GM19372 (cell line): Measurements from ENCODE around the gene ZNF32.

Source experiments
- ATAC-seq: cut with Tn5 transposase; IDR thresholded peaks from one replicate; pipeline ENCODE4 v1.9.1; 2021; ENCODE audit warnings: mild to moderate bottlenecking, low read depth, moderate library complexity; ENCODE audit not compliant: unreplicated experiment

The ZNF32 gene

DNA sequence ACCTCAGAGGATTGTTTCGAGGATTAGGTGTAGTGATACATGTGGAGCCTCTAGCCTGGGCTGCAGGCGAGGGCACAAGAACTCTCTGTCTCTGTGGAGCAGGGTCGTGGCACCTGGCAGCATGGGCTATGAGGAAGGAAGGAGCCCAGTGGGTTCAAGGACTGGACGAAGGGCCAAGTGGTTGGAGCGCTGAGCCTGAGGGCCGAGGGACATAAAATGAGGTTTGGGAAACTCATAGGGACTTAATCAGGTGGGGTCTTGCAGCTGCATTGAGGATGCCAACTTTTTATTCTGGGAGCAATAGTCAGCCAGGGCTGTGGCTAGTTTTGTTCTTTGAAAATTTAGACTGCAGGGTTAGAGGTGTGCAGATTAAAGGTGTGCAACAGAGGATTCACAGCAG is 33.0 kb upstream of the ZNF32 start:
- ATAC-seq: no peak

DNA sequence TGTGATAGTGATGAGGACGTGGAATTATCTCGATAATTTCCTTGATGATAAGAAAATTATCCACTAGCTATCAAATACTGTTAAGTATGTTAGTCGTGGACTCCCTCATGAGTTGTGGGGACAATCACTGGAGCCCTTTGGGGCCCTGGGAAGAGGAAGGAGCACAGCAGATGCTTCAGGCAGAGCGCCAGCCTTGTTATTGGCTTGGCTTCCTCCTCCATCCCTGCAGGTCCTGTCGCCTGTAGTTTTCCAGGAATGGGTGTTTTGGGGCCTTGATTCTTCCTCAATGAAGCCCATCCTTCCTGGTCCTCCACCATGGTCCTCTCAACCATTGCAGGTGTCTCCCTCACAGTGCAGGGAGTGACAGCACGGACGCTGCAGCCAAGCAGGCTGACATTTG is 32.5 kb upstream of the ZNF32 start:
- no peak for ATAC-seq

DNA sequence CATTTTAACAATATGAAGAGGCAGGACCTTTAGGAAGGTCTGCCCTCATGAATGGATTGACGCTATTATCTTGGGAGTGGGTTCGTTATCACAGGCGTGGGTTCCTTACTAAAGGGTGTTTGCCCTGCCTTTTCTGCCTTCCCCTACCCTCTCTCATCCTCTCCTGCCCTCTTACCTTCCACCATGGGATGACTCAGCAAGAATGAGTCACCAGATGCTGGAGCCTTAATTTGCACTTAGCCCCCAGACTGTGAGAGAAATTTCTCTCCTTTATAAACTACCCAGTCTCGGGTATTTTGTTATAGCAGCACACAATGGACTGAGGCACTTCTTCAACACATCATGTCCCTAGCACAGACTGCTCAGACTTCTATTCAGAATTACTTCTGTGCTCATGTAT is 31.4 kb upstream of the ZNF32 start:
- ATAC-seq: no peak

DNA sequence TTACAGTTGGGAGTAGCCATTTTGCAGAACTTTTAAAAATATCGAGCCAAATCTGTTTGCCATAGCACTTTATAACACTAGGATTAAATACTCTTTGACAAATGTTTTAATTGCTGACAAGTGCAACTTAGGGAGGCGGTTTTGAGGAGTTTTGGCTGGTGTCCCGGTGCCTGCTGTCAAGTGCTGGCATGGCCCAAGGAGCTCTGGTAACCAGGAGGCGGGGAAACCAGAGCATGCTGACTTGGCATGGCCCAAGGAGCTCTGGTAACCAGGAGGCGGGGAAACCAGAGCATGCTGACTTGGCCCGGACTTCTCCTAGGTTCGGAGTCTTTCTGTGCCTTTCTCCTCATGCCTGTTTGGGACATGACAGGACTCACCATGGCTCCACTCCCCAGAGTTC is 30.8 kb upstream of the ZNF32 start:
- ATAC-seq: no peak

DNA sequence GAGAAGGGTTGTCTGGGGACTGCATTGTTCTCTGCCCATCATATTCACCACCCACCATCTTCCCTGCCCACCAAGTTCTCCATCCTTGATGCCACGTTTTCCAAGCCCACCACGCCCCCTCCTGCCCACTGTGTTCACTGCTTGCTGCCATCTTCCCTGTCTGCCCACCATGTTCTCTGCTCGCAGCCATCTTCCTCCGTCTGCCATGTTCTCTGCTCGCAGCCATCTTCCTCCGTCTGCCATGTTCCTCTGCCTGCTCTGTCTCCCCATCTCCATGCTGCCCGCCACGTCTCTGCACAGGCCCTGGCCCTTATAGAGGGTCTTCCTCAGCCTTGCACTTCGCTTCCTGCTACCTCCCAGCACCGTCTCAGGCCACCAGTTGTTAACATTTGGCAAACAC is 30.0 kb upstream of the ZNF32 start:
- ATAC-seq: no peak

DNA sequence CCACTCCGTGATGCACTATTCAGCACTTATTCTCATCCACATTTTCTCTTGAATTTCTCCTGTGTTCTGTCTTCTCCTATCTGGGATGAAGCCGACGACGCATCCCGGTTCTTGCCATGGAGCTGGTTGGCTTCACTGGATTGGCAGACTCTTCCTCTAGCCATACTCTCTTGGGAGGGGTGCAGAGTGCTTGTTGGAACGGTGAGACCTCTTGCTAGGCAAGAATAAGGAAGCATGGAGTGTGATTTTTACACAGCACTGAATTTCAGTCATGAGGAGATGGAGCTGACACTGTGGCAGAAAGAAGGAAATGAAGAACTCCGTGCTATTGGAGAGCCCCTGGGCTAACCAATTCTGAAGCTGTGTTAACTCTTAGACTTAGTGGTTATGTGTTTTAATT is 28.2 kb upstream of the ZNF32 start:
- no peak for ATAC-seq

DNA sequence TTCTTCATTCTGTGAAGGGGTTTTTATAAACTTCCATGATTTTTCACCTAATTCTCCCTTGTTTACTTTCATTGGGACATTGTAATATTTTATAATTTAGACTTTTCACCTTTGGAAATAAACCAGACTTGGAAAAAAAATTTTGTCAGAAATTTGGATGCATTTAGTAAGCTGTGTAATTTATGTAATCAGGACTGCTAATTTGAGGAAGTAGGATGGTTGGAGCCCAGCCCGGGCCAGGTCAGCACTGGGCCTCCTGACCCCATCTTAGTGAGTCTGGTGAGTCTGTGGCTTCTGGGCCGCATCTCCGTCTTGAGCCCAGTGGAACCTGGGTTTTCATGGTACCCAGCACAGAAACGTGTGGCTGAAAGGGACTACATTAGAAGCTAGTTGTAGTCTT is 27.6 kb upstream of the ZNF32 start:
- ATAC-seq: no peak

DNA sequence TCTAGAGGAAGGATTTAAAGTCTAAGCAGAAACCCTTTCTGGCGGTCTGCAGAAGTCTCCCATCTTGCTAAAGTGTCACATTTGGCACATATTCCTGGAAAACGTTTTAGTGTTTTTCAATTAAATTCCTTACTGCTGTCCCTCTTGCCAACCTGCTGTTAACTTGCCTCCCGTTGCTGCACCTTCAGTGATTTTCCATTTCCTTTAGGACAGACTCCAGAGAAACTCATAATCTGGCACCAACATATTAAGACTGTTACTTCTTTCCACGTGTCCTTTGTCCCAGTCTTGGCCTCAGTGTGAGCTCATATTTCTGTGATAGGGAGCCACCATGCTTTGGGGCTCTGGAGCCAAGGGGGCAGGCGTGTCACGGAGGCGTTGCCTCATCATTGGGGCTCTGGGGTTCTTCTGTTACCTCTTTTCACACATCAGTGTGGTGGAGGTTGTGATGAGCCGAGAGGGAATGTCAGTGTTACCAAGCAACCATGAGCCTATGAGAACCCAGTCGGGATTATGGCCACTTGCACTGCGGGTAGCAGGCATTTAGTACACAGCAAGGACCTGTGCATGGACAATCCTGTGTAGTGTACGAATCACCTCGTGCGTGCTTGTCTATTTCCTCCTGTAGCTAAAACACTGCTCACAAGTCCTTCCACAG is 26.0 kb upstream of the ZNF32 start:
- ATAC-seq: no peak

DNA sequence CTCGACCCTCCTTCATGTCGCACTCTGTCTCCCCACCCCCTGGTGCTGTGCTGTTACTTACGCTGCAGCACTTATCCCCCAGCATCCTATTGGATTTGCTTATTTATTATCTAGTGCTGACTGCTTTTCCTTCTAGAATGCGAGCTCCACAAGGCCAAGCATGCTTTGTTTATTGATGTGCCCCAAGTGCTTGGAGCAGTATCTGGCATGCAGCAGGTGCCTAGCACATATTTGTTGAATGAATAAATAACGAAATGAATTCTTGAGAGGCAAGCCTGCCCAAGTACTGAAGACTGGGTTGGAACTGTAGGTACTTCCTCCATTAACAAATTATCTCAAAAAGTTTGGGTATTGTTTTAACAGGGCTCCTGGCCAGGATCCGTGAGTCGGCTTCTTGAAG is 24.8 kb upstream of the ZNF32 start:
- no peak for ATAC-seq

DNA sequence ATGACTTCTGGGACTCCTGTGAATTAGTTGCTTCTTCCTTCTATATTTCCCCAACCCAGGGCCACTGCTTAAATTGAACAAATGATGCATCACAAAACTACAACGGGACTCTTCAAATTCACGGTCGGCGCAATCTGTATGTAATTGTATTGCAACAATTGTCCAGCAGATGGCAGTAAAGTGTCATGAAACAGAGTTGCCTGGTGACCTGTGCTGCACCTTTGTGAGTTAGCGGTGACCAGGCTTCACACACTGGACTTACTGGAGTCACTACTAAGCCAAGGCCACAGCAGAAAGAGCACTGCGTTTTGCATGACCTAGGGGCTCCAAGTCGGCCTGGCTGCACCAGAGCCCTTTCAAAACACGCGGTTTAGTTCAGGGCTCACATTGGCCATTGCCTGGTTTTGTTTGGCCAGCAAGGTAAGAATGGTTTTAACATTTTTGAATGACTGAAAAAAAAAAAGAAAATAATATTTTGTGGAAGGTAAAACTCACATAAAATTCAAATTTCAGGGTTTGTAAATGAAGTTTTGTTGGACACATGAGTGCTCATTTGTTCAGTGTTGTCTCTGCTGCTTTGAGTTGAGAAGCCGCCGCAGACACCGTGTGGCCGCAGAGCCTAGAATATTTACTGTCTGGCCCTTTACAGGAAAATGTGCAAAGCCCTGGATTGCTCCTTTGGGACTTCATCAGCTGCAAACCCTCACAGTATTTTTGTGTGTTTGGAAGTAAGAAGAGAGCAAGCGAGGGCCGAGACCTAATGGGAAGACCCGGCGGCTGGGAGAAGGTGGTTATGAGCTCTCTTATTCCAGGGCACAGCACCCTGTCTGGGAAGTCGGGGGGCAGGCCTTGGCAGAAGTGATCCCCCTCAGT is 23.2 kb upstream of the ZNF32 start:
- peak; percentile 74 for ATAC-seq

DNA sequence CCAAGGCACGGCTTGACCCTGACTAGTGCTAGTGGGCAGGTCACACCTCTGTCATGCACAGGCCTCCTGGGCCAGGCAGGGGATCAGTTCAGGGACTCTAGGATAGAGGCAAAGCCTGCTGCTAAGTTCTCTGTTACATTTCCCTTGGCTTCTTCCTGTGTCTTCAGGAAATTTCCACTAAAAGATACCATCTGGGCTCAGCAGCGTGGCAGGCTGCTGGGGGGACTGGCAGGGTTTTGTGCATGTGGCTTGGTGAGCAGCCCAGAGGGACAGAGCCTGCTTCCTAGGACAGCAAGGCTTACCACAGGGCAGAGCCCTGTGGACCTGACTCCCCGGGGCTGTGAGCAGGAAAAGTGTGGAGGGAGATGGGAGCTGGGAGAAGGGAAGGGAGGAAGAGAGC is 20.7 kb upstream of the ZNF32 start:
- no peak for ATAC-seq

DNA sequence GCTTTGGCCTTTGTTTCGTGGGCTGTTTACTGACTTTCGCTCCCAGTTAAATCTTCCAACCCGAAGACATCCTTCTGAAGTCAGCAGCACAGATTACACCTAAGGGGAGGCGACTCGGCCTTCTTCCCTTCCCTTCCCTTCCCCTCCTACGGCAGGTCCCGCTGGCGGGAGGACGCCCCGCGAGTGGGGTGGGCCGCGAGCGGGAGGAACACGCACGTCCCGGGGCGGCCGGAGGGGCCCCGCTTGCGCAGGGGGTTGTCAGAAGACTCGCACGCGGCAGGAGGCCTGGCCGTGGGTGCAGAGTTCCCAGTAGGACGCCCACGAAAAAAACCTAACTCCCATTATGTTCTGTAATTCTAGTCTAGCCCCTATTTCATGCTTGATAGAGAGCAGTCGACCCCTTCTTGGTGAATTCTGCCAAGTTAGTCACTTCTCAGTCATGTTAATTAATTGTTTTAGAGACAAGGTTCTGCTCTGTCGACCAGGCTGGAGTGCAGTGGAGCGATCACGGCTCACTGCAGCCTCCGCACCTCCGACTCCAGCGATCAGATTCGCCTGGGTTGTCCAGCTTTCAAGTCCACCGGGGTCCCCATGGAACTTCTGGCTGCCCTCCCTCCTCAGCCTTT is 19.2 kb upstream of the ZNF32 start:
- ATAC-seq: no peak

DNA sequence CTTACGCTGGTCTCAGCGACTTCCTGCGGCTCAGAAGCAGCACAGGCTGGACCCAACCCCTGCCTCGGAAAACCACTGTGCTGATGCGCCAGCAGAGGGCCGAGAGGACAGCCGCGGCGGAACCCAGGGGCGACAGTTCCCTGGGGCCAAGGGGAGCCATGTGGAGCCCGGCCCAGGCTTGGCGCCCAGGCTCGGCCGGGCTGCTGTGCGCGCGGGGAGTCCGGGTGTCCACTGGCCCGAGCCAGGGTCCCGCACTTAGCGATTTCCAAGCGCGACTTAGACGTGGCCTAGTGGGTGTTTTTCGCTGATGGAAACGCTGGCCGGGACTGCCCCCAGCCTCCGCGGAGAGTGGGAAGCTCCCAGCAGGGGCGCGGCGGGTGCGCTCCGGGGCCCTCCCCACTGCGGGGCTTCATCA is 18.6 kb upstream of the ZNF32 start:
- ATAC-seq: no peak

DNA sequence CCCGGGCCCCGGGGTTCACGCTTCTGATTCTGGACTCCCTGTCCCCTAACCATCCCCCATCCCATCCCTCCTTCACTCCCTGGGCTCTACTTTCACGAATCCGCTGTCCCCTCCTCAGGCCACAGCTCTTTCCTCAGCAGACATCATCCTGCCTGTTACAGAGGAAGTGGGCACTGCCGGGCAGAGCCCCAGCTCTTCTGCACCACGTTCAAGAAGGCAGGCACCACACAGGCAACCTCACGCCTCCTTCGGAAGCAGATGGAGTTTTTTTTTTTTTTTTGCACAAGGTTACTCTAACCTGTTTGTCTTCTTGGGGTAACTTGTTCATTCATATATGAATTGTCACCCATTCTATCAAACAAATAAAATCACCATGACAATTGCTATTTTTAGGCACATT is 17.9 kb upstream of the ZNF32 start:
- no peak for ATAC-seq

DNA sequence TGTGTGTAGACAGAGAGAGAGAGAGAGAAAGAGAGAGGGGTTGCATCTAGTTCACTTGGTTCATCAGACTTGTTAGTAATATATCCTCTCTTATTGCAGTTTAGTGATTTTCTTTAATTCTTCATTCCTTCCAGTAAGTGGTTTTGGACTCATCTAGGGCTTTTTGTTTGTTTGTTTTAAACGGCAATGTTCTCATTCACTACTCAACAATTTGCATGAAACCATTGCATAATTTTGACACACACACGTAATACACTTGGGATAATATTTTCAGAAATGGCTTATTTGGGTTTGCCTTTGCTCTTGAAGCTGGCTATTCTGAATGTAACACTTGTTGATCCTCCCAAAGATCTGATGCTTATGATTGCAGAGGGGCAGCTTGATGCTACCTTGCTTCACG is 16.4 kb upstream of the ZNF32 start:
- ATAC-seq: no peak

DNA sequence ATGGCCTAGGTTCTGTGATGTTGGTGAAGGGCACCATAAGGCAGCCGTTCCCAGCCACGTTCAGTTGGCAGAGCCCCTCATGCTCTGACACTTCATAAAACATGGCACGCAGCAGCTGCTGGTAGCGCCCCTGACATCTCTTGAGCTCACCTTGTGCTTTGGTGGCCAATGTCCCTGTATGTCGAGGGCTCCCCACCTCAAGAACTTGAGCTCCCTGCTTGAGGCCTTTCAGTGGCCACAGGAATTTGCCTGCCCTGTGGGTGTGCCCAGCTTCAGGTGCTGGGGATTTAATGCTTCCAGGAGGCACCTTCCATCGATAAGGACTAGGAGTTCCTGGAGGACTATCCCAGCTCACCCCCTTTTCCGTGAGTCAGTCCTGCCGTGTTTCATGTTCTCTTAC is 9.5 kb upstream of the ZNF32 start:
- ATAC-seq: no peak

DNA sequence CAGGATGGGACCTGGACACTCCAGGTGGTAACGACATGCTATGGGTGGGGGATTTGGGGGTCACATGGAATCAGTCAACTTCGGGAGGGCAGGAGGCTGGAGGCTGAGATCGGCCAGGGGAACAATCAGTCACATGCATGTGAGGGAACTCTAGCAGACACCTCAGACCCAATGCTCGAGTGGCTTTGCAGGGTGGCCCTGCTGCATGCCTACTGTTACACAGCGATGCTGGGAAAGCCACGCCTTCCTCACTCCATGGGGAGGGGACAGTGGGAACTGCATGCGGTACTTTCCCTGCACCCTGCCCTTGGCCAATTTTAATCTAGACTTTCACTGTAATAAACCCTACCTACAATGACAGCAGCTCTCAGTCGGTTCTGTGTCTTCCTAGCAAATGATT is 6.6 kb upstream of the ZNF32 start:
- no peak for ATAC-seq

DNA sequence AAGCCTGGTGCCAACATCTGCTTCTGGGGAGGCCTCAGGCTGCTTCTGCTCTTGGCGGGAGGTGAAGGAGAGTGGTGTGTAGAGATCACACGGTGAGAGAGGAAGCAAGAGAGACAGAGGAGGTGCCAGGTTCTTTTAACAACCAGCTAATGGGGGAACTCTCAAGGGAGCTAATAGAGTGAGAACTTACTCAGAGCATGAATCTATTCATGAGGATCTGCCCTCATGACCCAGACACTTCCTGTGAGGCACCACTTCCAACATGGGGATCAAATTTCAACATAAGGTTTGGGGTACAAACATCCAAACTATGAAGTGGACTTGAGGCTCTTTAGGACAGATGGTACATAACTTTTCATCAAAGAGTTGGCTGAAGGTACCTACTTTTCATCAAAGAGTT is 5.1 kb upstream of the ZNF32 start:
- ATAC-seq: no peak

DNA sequence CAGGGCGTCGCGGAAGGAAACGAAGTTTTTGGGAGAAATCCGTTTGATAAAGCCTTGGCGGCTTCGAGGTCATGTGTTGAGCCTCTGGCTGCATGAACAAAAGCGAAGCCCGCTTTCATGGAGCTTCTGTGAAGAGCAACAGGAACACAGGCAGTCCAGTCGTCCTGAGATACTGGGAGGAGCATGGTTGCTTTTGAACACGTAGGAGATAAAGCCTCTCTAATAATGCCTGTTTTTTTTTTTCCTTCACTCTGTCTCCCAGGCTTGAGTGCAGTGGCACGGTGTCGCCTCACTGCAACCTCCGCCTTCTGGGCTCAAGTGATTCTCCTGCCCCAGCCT is 473 bp upstream of the ZNF32 start:
- ATAC-seq: peak; percentile 4

DNA sequence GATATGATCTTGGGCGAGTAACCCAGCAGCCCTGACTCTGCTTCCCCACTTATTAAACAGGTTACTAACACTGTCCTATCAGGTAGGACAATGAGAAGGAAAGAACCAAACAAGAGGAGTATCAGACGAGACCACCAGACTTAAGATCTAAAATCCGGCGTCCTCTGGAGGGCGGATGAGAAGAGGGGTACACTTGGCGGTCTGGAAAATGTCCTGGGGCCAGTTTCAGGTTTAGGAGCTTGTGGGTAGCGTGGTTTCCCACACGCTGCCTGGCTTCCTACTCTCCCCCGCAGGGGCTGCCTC is 635 bp downstream of the ZNF32 start:
- no peak for ATAC-seq

DNA sequence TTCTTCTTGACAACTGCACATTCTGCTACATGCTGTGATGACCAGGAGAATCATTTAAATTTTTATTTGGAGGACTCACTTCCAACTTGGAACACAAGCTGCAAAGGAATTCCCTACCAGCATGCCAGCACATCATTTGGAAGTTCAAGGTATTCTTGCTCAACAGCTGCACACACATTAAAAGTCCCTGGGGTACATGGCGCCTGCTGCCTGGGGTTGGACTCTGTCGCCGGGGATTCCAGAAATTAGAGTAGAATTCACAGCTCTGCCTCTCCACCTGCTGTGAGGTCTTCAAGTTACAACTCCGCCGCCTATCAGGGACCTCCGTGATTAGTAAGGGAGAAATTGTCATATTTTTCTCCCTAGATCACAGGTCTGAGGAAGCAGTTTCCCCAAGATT is 1.1 kb downstream of the ZNF32 start:
- no peak for ATAC-seq

DNA sequence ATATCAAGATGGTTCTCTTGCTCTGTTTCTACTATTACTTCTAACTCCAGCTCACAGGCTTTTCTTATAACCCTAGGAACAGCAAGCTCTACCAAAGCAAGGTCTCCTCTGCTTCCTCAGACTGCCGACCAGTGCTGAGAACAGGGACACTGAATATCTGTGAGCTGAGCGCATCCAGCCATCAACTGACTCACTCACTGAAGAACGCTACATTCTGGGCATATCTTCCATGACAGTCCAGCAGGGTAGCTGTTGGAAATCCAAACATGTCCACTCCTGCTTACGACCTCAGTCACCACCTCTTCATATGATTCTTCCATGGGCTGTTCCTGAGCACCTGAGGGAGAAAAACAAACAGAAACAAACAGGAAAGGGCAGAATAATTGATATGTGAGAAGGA is 2.8 kb downstream of the ZNF32 start:
- ATAC-seq: no peak
